HL-60 (cell line): ENCODE measurements around the gene LRRC30.
"Not testable (repeated sequence)": the region's sequence is repeated elsewhere in the genome, so short reads cannot be mapped to it uniquely, and the experiment has no call there.

Experiments used
- DNase-seq, 2 experiments: peaks; one replicate each; pipeline ENCODE4 v3.0.0-alpha.2; 2010 to 2020; ENCODE audit warnings: low read depth in 1 of 2, low spot score in 1 of 2
- H3K27ac ChIP-seq: fragments of 250-450 bp; sonication (Bioruptor Pico); replicated peaks from 2 replicates; pipeline ENCODE4 v1.5.1; 2020; ENCODE audit warnings: mild to moderate bottlenecking, moderate library complexity
- H3K27me3 ChIP-seq: fragments of 250-450 bp; sonication (Bioruptor Pico); 2 replicates; pipeline ENCODE4 v1.5.1; 2021; ENCODE audit warnings: mild to moderate bottlenecking, moderate library complexity; ENCODE audit not compliant: insufficient read depth, poor library complexity, severe bottlenecking
- H3K4me3 ChIP-seq: replicated peaks from 2 replicates; pipeline ENCODE4 v1.5.1; 2011; ENCODE audit warnings: mild to moderate bottlenecking, control low read depth, low read length; ENCODE audit not compliant: insufficient read depth
- CTCF ChIP-seq: IDR thresholded peaks from one replicate; pipeline ENCODE4 v1.5.1; 2011; ENCODE audit warnings: low read length, control low read depth, inconsistent platforms; ENCODE audit not compliant: insufficient read depth
- GABPA ChIP-seq: IDR thresholded peaks from 2 replicates; pipeline ENCODE4 v1.6.1; 2012; ENCODE audit warnings: low read depth
- POLR2AphosphoS5 ChIP-seq: IDR thresholded peaks from 2 replicates; pipeline ENCODE4 v1.6.1; 2012; ENCODE audit warnings: low read depth
- REST ChIP-seq: IDR thresholded peaks from 2 replicates; pipeline ENCODE4 v1.6.1; 2012; ENCODE audit warnings: low read depth; ENCODE audit not compliant: insufficient replicate concordance
- SPI1 ChIP-seq: IDR thresholded peaks from 2 replicates; pipeline ENCODE4 v1.6.1; 2012; ENCODE audit warnings: low read depth, mild to moderate bottlenecking, borderline replicate concordance

The LRRC30 gene

GRCh38 chr18:7202169-7202568 is 28.7 kb upstream of the LRRC30 start:
- no peaks in the 10 kb centered on the region for H3K27me3 ChIP-seq
- no peak for TF ChIP-seq REST
- TF ChIP-seq GABPA = no peak
- no peak for TF ChIP-seq SPI1
- TF ChIP-seq POLR2AphosphoS5 = no peak
- no peak for TF ChIP-seq CTCF
- no peak overlapping the region for H3K4me3 ChIP-seq
- no peak for DNase-seq
- H3K27ac ChIP-seq = no peak overlapping the region

GRCh38 chr18:7203601-7204000 is 27.3 kb upstream of the LRRC30 start:
- DNase-seq, H3K27me3 ChIP-seq: not testable (repeated sequence)

GRCh38 chr18:7205346-7205745 is 25.5 kb upstream of the LRRC30 start:
- Histone ChIP-seq H3K4me3 (no peak overlapping the region), H3K27me3 (no peaks in the 10 kb centered on the region), H3K27ac (no peak overlapping the region)
- no peak for DNase-seq
- TF ChIP-seq GABPA = no peak
- TF ChIP-seq CTCF = no peak
- no peak for TF ChIP-seq POLR2AphosphoS5
- no peak for TF ChIP-seq REST
- no peak for TF ChIP-seq SPI1

More at GRCh38 chr18:7203601-7204000, 27.3 kb upstream of the LRRC30 start:
- not testable (repeated sequence) for H3K4me3 ChIP-seq, H3K27ac ChIP-seq

- TF ChIP-seq SPI1 (no peak), GABPA (no peak), REST (no peak), CTCF (no peak), POLR2AphosphoS5 (no peak)
- no peak overlapping the region for H3K4me3 ChIP-seq
- no peaks in the 10 kb centered on the region for H3K27me3 ChIP-seq
- H3K27ac ChIP-seq = no peak overlapping the region
- DNase-seq = no peak
These were observed 24.7 kb upstream of the LRRC30 start for GRCh38 chr18:7206217-7206616.
